Cerebellar cortex (tissue), 1 donor: Measurements from ENCODE around the gene KNSTRN.

Experiments used
- DNase-seq: peaks from one replicate; pipeline ENCODE4 v3.0.0-alpha.2; 2015; ENCODE audit warnings: low spot score

Gene KNSTRN

DNA sequence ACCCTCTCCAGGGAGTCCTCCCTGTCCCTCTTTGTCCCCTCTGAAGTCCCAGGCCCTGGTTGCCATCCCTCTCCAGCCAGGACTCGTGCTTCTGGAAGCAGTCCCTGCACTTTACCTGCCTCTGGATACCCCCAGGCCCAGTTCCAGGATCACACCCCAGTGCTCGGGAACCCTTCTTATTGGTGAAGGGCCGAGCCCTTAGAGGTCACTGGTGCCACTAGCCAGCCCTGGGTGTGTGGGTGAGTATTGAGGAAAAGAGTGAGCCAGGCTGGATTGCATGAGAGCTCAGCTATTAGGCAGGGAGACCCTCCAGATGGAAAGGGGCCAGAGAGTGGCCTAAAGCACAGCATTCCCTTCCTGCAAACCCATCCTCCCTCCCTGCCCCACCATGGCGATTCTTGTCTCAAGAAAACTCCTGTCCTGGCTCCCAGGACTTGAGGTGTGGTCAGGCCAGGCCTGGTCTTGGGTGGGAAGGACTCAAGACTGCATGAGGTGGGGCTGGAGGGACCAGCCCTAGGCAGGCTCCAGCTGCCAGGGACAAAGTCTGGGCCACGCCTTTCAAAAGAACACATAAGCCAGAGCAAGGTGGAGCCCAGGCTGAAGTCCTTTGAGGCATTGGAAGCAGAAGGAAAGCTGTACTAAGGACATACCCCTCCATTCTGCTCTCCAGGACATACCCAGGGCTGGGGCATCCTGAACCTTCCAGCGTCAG is 36.5 kb upstream of the KNSTRN start:
- DNase-seq, result no peak

DNA sequence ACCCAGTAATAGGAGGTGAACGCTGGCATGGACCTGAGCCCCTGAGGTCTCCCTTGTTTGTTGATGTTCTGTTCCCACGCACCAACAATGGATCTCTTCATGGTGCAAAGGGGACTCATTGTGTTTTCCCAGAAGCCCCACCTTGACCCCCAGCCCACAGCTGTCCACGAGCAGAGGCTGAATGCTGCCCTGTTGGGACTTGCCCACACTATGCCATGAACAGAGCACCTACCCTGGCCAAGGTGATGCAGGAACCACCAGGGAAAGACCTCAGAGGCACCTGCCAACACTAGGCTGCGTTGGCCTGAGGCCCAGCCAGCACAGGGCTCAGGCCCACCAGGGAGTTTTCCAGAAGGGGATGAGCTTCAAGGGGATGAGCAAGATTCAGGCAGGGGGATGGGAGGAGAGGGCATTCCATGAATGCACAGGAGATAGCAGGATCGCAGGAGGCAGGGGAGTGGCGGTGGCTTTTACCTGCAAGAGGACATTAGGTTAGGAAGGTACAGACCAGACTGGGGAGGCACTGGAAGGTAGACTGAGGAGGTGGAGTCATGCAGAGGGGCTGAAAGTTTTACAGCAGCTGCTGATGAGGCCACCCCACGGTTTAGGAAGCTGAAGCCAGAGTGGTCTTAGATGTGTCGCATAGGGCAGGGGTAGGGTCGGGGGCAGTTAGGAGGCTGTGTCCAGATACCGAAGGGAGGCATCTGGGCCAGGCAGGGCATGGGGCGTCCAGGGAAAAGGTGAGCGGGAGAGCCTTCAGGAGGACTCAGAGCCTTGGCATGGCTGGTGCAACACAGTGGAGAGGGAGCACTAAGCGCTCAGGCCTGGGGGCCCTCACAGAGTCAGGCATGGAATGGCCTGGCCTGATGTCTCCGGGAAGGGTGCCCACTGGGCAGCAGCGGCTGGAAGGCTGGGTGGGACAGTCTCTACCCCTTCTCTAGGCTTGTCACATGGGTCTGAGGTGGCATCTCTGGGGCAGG is 35.7 kb upstream of the KNSTRN start:
- no peak for DNase-seq

DNA sequence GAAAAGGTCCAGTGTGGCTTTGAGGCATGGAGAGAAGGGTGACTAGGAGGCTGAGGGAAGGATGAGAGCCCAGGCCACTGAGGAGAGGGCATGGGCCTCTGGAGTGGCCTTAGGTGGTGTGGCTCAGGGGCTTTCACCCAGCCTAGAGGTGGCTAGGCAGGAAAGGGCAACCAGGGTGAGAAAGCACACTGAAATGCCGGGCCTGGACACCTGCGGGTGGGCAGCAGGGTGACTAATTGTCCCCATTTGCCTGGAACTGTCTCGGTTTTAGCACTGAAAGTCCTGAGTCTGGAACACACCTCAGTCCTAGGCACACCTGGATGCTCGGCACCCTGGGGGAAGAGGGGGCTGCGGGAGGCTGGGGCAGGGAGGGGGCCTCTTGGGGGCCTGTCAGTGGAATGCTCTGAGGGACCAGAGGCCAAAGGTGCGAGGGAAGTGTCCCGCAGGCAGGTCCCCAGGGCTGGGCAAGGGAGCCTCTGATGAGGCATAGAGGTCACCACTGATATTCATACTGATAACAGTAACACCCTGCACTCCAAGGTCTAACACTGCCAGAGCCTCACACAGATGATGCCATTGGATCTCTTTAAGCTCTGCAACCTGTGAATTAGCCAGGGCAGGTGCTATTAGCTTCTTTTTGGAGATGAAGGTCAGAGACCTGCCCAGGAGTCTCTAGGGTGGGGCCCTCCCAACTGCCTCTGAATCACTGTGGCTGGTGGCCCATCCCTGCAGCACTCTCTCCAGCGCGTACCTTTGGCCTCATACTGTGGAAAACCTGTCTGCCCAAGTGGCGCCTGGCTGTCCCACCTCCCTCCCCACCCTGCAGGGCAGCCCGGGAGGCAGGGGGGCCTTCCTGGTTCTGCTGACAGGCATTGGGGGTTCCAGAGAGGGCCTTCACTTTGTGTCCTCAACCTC is 34.7 kb upstream of the KNSTRN start:
- no peak for DNase-seq

DNA sequence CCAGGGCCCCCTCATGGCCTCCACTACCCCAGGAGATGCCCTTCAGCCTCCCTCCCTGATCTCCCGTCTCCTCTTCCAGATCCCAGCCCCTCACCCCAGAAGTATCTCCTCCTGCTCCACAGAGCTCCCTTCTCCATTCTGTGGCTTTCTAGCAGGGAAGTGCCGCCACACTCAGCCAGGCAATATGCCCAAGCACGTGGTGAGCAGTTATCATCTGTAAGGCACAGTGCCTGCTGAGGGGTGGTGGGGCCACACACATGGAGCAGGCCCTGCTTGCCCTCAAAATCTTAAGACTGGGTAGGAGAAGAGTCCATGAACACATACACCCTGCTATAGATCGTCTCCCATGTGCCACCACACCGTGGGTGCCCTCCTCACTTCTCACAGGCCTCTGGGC is 34.0 kb upstream of the KNSTRN start:
- DNase-seq, result no peak

DNA sequence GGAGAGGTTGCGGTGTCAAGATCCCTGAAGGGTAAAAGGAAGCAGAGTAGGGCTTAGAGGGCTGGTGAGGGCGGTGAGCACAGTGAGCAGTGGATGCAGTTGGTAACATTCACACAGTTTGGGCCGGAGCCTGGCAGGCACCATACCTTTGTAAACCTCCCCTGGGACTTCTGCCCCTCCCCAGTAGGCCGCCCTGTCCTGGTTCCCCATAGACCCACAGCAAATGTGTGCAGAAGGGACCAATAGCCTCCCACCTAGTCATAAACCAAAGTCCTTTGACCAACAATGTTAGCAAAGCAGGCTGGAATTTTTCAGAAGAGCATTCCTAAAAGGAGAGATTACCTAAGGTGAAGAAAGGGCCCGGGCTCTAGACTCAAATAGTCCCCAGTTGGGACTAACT is 33.4 kb upstream of the KNSTRN start:
- no peak for DNase-seq

DNA sequence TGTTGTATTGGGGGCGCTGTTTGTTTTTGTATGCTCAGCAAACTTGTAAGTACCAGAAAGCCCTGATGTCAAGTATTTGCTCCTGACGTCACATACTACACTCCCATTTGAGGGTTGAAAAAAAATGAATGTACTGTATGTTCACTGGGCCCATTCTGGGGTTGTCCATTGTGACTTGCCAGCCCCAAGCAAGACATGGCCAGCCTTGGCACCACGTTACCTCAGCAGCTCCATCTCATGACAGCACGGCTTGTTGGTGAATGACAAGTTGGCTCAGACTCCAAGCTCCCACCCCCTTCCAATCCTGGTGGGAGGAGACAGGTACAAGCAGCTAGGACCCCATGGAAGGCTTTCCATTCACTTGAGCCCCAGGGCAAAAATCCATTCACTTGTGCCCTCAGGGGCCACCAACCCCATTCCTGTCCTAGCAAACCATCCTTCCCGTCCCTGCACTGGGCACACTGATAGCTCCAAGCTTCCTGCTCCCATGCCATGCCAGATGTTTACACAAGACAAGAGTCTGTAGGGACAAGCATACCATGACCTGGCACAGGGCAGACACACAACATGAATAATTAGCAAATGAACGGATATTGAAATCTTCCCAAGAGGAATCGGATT is 30.1 kb upstream of the KNSTRN start:
- no peak for DNase-seq

DNA sequence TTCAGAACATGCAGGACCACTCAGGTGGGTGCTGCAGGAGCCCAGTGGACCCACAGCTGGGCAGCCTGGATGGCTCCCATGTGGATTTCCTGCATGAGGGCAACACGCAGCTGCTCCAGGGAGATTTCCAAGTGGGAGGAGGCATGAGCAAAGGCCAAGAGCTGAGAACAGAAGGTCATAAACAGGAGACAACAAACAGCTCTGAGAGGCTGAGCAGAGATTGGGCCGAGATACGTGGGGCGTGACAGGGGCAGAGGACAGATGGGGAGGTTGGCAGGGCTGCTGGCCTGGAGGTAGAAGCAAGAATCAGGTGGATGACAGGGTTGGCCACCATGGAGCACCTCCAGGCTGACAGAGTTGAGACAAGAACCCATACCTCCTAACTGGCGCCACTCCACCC is 28.8 kb upstream of the KNSTRN start:
- peak; percentile 75 for DNase-seq

DNA sequence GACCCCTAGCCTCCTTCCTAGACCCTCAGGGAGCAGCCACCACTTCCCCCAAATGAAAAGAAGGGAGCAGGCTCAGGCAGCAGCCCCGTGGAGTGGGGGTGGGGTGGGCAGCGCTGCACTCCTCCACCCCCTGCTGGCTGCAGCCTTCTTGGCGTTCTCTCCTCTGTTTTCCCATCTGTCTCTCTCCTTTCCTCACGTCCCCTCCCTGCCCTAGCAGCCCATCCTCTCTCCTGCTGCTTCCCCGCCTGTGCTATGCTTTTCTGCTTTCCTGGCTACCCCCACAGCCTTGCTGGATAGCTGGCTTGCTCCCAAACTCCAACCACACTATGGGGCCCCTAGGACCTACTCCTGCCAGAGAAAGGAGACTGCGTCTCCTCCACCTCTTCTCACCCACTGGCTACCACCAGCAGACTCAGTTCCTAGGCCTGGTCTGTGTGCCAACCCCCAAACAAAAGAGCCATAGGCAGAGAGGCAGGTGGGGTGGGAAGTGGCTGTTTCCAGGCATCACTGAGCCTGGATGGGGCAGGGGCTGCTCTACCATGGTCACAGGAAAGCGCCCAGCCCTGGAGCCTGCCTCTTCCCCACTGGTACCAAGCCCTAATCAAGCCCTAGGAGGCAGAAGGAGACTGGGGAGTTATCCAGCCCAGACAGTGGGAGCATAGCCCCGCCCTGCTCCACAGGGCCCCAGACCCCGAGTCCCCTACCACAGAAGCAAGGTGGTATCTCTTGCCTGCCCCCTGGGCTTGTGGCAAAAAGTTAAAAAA is 27.9 kb upstream of the KNSTRN start:
- peak; percentile 95 for DNase-seq

DNA sequence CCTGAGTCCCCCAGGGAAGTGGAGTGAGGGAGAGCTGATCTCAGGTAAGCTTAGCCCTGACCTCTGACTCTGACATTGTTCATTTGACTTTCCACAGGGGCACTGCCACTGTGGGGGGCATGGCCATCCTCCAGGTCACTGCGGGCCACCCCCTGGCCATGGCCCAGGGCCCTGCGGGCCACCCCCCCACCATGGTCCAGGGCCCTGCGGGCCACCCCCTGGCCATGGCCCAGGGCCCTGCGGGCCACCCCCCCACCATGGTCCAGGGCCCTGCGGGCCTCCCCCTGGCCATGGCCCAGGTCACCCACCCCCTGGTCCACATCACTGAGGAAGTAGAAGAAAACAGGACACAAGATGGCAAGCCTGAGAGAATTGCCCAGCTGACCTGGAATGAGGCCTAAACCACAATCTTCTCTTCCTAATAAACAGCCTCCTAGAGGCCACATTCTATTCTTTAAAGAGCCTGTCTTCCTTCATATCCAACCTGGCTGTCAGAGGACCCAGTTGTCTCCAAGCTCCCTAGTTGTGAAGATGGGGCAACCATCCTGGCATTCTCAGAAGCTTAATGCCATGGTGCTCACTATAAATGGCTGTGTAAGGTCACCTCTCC is 26.4 kb upstream of the KNSTRN start:
- no peak for DNase-seq

DNA sequence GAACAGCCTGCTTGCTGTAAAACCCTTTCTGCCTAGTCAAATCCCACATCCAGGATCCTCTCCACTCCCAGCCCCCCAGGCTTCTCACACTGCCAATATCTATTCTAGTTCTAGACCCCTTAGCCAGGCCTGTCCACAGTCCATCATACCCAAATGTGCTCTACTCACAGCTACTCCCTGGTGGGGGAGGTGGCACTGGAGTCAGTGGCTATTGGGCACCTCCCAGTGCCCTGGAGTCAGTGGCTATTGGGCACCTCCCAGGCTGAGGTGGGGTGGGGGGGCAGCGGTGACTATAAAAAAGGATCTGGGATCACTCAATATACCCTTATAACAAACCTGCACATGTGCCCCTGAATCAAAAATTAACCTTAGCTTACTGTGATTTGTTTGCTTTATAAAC is 25.3 kb upstream of the KNSTRN start:
- DNase-seq, result no peak

DNA sequence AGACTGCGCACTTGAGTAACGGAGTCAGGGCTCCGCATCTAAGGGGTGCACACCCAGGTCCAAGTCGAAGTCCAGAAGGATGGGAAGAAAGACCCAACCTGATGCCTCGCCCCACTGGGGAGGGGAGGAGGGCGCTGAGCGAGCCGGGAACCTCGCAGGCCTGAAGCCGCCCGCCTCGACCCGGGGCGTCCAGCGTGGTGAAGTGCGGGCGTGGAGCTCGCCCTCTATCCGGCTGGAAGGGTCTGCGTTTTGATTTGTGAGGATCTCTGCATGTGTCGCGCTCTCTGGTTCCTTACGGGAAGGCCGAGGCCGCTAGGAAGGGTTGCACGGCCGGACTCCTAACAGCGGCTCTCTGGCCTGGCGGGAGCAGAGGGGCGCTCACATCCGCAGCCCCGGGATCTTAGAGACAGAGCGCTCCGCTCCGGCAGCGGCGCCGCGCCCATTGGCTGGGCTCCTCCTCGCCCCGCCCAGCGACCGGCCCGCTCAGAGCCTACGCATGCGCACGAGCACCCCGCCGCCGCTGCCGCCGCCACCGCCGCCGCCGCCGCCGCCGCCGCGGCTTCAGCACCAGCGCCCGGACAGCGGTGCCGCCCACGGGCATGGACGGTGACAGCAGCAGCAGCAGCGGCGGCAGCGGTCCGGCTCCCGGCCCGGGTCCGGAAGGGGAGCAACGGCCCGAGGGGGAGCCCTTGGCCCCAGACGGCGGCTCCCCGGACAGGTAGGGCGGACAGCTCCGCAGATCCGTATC is 24.6 kb upstream of the KNSTRN start, which contains the start of gene DISP2:
Gene DISP2 (plus strand): TSS at position 497 of the 748 bp plus-strand sequence. CDS start 103 bp downstream, at position 600.
- DNase-seq, result peak; percentile 90

DNA sequence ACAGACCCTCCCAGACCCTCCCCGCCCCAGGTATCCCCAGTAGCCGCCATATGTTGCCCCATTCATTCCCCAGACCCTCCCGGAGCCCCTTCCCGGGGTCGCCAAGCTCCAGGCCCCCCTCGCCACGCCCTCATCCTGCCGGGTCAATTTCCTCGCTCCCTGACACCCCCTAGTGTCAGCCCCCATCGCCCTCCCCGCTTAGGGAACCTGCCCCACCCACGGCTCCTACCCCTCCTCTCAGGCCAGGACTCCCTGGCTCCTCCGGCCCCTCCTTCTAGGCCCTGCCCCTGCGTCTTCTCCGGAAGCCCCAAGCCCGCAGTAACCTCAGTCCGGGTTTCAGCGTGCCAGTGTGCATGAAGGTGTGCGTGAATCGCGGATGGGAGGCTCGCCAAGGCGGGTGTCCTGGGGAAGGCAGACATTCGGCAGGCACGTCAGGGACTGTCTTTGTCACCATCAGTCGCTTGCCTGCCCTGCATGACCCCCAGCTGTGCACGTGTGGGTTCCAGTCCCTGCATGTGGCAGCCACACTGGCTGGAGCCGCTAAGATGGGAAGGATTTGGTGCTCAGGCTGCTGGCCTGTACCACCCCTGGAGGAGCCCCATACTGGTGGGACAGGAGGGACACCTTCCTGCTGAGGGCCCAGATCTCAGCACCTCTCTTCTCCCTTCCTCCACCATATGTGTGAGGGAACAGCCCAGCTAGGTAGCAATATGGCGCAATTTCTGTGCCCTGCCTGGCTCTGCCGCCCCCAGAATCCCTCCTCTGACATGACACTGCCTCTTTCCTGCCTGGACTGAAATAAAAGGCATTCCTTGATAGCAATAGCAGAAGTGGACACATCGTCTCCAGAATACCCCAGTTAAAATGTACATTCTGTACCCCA is 23.8 kb upstream of the KNSTRN start:
- DNase-seq, result peak; percentile 63

DNA sequence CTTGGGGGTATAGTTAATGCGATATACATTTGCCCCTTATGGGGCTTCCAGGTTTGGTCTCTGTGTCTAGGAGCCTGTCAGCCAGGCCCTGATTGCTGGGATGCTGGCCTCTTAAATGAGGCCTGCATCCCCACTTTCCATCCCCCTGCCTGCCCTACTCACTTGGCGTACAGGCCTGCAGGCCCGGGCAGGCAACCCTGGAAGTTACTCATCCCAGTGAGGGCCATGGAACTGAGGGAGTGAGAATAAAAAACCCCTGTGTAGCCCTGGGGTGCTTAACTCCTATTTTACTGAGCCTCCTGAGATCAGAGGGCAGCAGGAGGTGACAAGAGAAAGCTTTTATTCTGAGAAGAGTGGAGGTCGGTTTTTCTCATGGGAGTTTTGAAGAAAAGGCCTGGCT is 22.5 kb upstream of the KNSTRN start:
- no peak for DNase-seq

DNA sequence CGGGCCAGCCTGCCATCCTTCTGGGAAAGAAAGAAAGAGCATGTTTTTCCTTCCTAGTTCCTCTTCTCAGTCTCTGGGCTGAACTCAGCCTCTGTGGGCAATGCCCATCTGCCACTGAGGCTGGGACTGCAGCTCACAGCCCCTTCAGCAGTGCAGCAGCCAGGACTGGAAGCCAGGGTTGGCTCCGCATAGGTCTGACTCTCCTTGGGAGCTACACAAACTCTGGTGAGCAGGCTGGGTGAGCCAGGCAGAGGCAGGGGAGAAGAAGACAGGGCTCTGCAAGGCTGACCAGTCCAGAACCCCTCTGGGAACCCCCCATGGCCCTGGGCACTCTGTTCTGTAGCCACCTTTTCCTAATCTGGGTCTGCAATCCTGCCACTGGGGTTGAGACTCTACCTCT is 20.9 kb upstream of the KNSTRN start:
- peak; percentile 54 for DNase-seq

DNA sequence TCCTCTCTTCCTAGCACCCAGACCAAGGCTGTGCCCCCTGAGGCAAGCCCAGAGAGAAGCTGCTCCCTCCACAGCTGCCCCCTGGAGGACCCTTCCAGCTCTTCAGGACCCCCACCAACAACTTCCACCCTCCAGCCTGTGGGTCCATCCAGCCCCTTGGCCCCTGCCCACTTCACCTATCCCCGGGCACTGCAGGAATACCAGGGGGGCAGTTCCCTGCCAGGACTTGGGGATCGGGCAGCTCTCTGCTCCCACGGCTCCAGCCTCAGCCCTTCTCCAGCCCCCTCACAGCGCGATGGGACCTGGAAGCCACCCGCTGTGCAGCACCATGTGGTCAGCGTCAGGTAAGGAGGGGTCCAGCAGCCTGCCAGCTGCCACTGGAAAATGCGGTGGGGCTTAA is 18.9 kb upstream of the KNSTRN start:
- no peak for DNase-seq

DNA sequence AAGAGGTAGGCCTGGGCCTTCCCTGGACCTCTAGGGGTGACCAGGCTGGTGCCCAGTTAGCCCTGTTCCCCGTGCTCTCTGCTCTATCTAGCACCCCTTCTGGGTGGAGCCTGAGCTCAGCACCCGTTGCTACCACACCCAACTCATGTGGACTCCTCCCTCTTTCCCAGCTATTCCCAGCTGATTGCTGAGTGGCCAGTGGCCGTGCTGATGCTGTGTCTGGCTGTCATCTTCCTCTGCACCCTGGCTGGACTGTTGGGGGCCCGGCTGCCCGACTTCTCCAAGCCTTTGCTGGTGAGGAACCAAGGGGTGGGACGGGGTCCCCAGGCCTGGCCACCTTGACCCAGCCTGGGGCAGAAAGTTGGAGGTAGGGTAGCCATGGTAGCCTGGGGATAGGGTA is 18.3 kb upstream of the KNSTRN start:
- DNase-seq, result no peak

DNA sequence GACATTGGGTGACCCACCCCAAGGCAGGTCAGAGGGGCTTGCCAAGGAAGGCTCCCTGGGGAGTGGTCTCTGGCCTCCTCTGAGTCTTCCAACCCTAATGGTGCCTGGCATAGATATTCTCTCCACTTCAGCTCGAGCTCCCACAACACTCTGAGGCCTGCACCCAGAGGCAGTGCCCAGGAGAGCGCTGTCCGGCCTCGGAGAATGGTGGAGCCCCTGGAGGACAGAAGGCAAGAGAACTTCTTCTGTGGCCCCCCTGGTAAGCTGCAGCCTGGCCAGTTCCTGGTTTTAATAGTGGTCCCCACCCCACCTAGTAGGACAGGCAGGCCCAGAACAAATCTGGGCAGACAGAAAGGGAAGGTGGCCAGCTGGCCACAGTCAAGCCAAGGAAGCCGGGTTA is 17.5 kb upstream of the KNSTRN start:
- no peak for DNase-seq

DNA sequence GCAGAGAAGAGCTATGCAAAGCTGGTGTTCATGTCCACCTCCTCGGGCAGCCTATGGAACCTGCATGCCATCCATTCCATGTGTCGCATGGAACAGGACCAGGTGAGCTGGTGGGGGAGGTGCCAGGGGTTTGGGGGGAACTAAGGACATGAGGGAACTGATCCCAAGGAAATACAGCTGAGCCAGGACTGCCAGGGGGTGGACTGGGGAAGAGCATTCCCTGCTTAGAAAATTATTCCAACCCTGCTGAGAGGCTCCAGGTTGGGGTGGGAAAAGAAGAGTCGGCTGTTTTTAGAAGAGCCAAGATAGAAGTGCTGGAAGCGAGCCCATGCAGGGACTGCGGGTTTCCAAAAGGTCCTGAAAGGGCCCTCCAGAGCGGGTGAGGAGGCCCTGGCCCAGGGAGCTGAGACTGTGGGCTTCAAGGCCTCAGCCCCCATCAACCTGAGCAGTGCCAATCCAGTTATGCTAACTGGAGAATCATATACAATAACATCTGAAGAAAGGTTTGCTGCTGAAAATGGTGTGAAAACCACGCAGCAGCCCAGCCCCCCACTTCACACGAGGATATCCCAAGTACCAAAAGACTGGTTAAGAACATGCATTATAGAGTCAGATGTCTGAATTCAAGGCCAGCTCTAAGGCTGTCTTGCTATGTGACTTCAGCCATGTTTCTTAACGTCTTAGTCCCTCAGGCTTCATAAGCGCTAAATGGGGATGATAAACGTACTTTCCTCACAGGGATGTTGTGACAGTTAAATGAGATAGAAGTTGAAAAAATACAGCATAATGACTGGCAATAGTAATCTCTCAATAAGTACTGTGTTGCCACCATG is 16.7 kb upstream of the KNSTRN start:
- no peak for DNase-seq
